K562 (cell line): ENCODE results near the gene RPP38. TPM values are rescaled to one million over a fixed set of nuclear protein-coding genes. Genes with fewer than 3 reads are reported as not detected.

Experiments used
- ARID1B ChIP-seq: fragments of 450-650 bp; IDR thresholded peaks from 2 replicates; pipeline ENCODE4 v1.6.1; 2016; ENCODE audit warnings: antibody characterized with exemption, mild to moderate bottlenecking, inconsistent platforms
- CHD1 ChIP-seq: fragments of 200-600 bp; sonication (generic); IDR thresholded peaks from one replicate; pipeline ENCODE4 v1.6.1; 2012; ENCODE audit warnings: mild to moderate bottlenecking, moderate library complexity, low read length, inconsistent platforms
- EHMT2 ChIP-seq: fragments of 450-650 bp; IDR thresholded peaks from 2 replicates; pipeline ENCODE4 v1.6.1; 2018; ENCODE audit warnings: antibody characterized with exemption
- FOXK2 ChIP-seq, 2 experiments: fragments of 450-650 bp; IDR thresholded peaks in 1 of 2; conservative IDR thresholded peaks in 1 of 2; 2 replicates each; pipeline ENCODE4 v1.6.1; 2016; ENCODE audit warnings: low read depth in 2 of 2, mild to moderate bottlenecking in 1 of 2
- GTF2B ChIP-seq: IDR thresholded peaks from 2 replicates; pipeline ENCODE4 v1.6.1; 2011; ENCODE audit not compliant: insufficient read length; ENCODE audit errors: extremely low read depth
- GTF2E2 ChIP-seq: fragments of 200-800 bp; sonication (Bioruptor generic); IDR thresholded peaks from 2 replicates; pipeline ENCODE4 v1.6.1; 2016; ENCODE audit warnings: missing genetic modification characterization, missing compliant biosample characterization
- KDM5B ChIP-seq: fragments of 200-600 bp; sonication (generic); IDR thresholded peaks from 2 replicates; pipeline ENCODE4 v1.6.1; 2012; ENCODE audit warnings: low read depth, mild to moderate bottlenecking, moderate library complexity, low read length, control low read depth, inconsistent platforms; ENCODE audit not compliant: insufficient replicate concordance
- MAFK ChIP-seq: IDR thresholded peaks from 2 replicates; pipeline ENCODE4 v1.6.1; 2011; ENCODE audit warnings: low read length, improper control_type of control experiment
- POLR2G ChIP-seq: fragments of 200-400 bp; formaldehyde crosslinking; IDR thresholded peaks from 2 replicates; pipeline ENCODE4 v1.6.1; 2017; ENCODE audit warnings: low read depth, mild to moderate bottlenecking, antibody characterized with exemption, low read length, moderate library complexity
- POLR3G ChIP-seq: IDR thresholded peaks from 2 replicates; pipeline ENCODE4 v1.6.1; 2011; ENCODE audit not compliant: insufficient read length, insufficient replicate concordance; ENCODE audit errors: extremely low read depth
- RBM14 ChIP-seq: fragments of 200-400 bp; formaldehyde crosslinking; IDR thresholded peaks from 2 replicates; pipeline ENCODE4 v1.6.1; 2018; ENCODE audit warnings: low read depth, mild to moderate bottlenecking, low read length, moderate library complexity, borderline replicate concordance; ENCODE audit not compliant: insufficient read depth
- SIRT6 ChIP-seq: IDR thresholded peaks from one replicate; pipeline ENCODE4 v1.6.1; 2012; ENCODE audit warnings: low read depth, mild to moderate bottlenecking, control low read depth, inconsistent platforms, low read length, moderate library complexity
- SLC30A9 ChIP-seq: fragments of 250-450 bp; sonication (Bioruptor Pico); IDR thresholded peaks from 2 replicates; pipeline ENCODE4 v1.8.0; 2022; ENCODE audit warnings: mild to moderate bottlenecking, moderate library complexity
- ZNF655 ChIP-seq: fragments of 250-450 bp; sonication (Bioruptor Pico); IDR thresholded peaks from 2 replicates; pipeline ENCODE4 v1.5.0; 2021
- ZNF668 ChIP-seq: fragments of 250-450 bp; sonication (Bioruptor Pico); IDR thresholded peaks from 2 replicates; pipeline ENCODE4 v1.8.0; 2022; ENCODE audit warnings: mild to moderate bottlenecking, inconsistent platforms
- polyA plus RNA-seq, 8 experiments: library from polyadenylated mRNA; depleted of rRNA in 4 of 8; stranded (reverse) in 5 of 8; unstranded in 3 of 8; fragments of >200 nt; fragmentation: Nextera tagmentation in 2 of 8; fragmentation: Illumina TruSeq in 1 of 8; extraction: Ambion mirVana in 2 of 8; extraction: Trizol in 1 of 8; gene quantifications; 2 replicates each; pipeline versions ENCODE4 v1.2.1 to v1.2.3, GENCODE V29; 2011 to 2014; ENCODE audit warnings: inconsistent platforms in 1 of 8, missing spikeins in 1 of 8
- total RNA-seq, 7 experiments: library from RNA; depleted of rRNA in 6 of 7; stranded (reverse); fragments of >200 nt in 6 of 7; fragmentation: Illumina TruSeq in 2 of 7; extraction: Trizol in 2 of 7; gene quantifications; 2 replicates each; pipeline versions ENCODE4 v1.2.1 to v1.2.3, GENCODE V29; 2011 to 2021; ENCODE audit warnings: low replicate concordance in 1 of 7
- TF ChIP-seq, protein P1 (sequence below): fragments of 450-650 bp; IDR thresholded peaks from 2 replicates; pipeline ENCODE4 v1.7.0; 2016; ENCODE audit warnings: borderline replicate concordance
- TF ChIP-seq, protein P2 (sequence below): fragments of 450-650 bp; IDR thresholded peaks from 2 replicates; pipeline ENCODE4 v1.6.1; 2016; ENCODE audit warnings: low read depth

The RPP38 gene
- total and polyA plus RNA-seq, 9 of the 15 experiments (the other 6 are each of a cell fraction or from before 2014, with no cell fraction given), result 26.3 to 58.6 (median 33.8) TPM

DNA sequence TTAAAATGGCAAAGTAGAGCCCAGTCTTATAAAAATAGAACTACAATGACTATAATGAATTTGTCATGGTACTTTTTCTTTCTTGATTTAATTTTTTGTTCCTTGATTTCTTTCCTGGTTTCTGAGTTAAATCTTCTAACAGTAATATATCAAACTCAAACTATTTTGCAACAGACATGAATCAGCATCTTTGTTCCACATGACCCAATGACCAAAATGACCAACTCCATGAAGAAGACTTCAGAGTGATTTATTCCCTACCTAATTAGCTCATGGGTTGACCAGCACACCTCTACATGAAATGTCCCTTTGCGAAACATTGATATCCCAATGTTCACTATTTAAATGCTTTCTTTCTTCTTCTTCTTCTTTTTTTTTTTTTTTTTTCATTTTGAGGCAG is 40.5 kb downstream of the RPP38 start (continued):
- TF ChIP-seq, protein P1, sequence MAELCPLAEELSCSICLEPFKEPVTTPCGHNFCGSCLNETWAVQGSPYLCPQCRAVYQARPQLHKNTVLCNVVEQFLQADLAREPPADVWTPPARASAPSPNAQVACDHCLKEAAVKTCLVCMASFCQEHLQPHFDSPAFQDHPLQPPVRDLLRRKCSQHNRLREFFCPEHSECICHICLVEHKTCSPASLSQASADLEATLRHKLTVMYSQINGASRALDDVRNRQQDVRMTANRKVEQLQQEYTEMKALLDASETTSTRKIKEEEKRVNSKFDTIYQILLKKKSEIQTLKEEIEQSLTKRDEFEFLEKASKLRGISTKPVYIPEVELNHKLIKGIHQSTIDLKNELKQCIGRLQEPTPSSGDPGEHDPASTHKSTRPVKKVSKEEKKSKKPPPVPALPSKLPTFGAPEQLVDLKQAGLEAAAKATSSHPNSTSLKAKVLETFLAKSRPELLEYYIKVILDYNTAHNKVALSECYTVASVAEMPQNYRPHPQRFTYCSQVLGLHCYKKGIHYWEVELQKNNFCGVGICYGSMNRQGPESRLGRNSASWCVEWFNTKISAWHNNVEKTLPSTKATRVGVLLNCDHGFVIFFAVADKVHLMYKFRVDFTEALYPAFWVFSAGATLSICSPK, result no peak
- TF ChIP-seq GTF2B (no peak), ZNF668 (CRISPR knock-in tag) (no peak), POLR3G (no peak), SIRT6 (no peak), RBM14 (no peak), POLR2G (no peak), MAFK (no peak; the same call in 1 of the 2 replicates), CHD1 (no peak), SLC30A9 (CRISPR knock-in tag) (no peak), ARID1B (no peak), GTF2E2 (tag) (no peak), FOXK2 (conservative IDR thresholded peaks at IDR 0.05 in 1 of 2, IDR thresholded peaks at IDR 0.05 in 1 of 2; ENCODE audit: low read depth in 2 of 2) (no peak), EHMT2 (no peak), ZNF655 (CRISPR knock-in tag) (no peak), KDM5B (no peak)
- TF ChIP-seq, protein P2, sequence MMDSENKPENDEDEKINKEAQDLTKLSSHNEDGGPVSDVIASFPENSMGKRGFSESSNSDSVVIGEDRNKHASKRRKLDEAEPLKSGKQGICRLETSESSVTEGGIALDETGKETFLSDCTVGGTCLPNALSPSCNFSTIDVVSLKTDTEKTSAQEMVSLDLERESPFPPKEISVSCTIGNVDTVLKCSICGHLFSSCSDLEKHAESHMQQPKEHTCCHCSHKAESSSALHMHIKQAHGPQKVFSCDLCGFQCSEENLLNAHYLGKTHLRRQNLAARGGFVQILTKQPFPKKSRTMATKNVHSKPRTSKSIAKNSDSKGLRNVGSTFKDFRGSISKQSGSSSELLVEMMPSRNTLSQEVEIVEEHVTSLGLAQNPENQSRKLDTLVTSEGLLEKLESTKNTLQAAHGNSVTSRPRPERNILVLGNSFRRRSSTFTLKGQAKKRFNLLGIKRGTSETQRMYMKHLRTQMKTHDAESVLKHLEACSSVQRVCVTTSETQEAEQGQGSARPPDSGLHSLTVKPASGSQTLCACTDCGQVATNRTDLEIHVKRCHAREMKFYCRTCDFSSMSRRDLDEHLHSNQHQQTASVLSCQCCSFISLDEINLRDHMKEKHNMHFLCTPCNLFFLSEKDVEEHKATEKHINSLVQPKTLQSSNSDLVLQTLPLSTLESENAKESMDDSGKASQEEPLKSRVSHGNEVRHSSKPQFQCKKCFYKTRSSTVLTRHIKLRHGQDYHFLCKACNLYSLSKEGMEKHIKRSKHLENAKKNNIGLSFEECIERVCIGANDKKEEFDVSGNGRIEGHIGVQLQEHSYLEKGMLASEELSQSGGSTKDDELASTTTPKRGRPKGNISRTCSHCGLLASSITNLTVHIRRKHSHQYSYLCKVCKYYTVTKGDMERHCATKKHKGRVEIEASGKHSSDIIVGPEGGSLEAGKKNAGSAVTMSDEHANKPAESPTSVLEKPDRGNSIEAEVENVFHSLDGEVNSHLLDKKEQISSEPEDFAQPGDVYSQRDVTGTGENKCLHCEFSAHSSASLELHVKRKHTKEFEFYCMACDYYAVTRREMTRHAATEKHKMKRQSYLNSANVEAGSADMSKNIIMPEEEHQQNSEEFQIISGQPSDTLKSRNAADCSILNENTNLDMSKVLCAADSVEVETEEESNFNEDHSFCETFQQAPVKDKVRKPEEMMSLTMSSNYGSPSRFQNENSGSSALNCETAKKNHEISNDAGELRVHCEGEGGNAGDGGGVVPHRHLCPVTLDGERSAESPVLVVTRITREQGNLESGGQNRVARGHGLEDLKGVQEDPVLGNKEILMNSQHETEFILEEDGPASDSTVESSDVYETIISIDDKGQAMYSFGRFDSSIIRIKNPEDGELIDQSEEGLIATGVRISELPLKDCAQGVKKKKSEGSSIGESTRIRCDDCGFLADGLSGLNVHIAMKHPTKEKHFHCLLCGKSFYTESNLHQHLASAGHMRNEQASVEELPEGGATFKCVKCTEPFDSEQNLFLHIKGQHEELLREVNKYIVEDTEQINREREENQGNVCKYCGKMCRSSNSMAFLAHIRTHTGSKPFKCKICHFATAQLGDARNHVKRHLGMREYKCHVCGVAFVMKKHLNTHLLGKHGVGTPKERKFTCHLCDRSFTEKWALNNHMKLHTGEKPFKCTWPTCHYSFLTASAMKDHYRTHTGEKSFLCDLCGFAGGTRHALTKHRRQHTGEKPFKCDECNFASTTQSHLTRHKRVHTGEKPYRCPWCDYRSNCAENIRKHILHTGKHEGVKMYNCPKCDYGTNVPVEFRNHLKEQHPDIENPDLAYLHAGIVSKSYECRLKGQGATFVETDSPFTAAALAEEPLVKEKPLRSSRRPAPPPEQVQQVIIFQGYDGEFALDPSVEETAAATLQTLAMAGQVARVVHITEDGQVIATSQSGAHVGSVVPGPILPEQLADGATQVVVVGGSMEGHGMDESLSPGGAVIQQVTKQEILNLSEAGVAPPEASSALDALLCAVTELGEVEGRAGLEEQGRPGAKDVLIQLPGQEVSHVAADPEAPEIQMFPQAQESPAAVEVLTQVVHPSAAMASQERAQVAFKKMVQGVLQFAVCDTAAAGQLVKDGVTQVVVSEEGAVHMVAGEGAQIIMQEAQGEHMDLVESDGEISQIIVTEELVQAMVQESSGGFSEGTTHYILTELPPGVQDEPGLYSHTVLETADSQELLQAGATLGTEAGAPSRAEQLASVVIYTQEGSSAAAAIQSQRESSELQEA, result no peak
